Measurements from ENCODE around the gene OVCH2.

- TF ChIP-seq, protein P1, sequence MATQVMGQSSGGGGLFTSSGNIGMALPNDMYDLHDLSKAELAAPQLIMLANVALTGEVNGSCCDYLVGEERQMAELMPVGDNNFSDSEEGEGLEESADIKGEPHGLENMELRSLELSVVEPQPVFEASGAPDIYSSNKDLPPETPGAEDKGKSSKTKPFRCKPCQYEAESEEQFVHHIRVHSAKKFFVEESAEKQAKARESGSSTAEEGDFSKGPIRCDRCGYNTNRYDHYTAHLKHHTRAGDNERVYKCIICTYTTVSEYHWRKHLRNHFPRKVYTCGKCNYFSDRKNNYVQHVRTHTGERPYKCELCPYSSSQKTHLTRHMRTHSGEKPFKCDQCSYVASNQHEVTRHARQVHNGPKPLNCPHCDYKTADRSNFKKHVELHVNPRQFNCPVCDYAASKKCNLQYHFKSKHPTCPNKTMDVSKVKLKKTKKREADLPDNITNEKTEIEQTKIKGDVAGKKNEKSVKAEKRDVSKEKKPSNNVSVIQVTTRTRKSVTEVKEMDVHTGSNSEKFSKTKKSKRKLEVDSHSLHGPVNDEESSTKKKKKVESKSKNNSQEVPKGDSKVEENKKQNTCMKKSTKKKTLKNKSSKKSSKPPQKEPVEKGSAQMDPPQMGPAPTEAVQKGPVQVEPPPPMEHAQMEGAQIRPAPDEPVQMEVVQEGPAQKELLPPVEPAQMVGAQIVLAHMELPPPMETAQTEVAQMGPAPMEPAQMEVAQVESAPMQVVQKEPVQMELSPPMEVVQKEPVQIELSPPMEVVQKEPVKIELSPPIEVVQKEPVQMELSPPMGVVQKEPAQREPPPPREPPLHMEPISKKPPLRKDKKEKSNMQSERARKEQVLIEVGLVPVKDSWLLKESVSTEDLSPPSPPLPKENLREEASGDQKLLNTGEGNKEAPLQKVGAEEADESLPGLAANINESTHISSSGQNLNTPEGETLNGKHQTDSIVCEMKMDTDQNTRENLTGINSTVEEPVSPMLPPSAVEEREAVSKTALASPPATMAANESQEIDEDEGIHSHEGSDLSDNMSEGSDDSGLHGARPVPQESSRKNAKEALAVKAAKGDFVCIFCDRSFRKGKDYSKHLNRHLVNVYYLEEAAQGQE (IDR thresholded peaks at IDR 0.05; ENCODE audit: insufficient read depth in 1 of 2, low read depth in 2 of 2, low read length in 2 of 2) = no peak
- TF ChIP-seq POLR2AphosphoS5 (IDR thresholded peaks at IDR 0.05; ENCODE audit: low read depth, low read length) (no peak), SIN3A (IDR thresholded peaks at IDR 0.05; ENCODE audit: borderline replicate concordance, insufficient read depth, low read length) (no peak)
Observed at GRCh38 chr11:7677796-7678201, 28.5 kb downstream of the OVCH2 start.
